IPS-15b (cell line): Measurements from ENCODE around the gene GP1BB.

Experiments
- H3K27me3 ChIP-seq: one replicate; pipeline ENCODE4 v1.6.1; 2013; ENCODE audit warnings: low read length; ENCODE audit not compliant: control insufficient read depth, insufficient read depth
- H3K36me3 ChIP-seq: one replicate; pipeline ENCODE4 v1.6.1; 2013; ENCODE audit warnings: low read length; ENCODE audit not compliant: control insufficient read depth, insufficient read depth
- H3K4me1 ChIP-seq: one replicate; pipeline ENCODE4 v1.6.1; 2013; ENCODE audit warnings: mild to moderate bottlenecking, low read length; ENCODE audit not compliant: control insufficient read depth, insufficient read depth
- H3K4me3 ChIP-seq: one replicate; pipeline ENCODE4 v1.5.1; 2013; ENCODE audit warnings: low read depth, low read length
- H3K9ac ChIP-seq: one replicate; pipeline ENCODE4 v1.6.1; 2013; ENCODE audit warnings: low read depth, mild to moderate bottlenecking, low read length
- H3K9me3 ChIP-seq: one replicate; pipeline ENCODE4 v1.6.1; 2013; ENCODE audit warnings: mild to moderate bottlenecking, low read length; ENCODE audit not compliant: control insufficient read depth, insufficient read depth

The GP1BB gene

GRCh38 chr22:19759427-19760057 is 36.2 kb downstream of the GP1BB start:
- Histone ChIP-seq H3K9me3 (no peaks in the 10 kb centered on the region), H3K36me3 (peaks cover 2% of the 10 kb centered on the region), H3K4me3 (peak overlapping the region; percentile 8), H3K4me1 (peaks cover 2% of the 10 kb centered on the region), H3K9ac (no peak overlapping the region), H3K27me3 (peaks cover 89% of the 10 kb centered on the region)

GRCh38 chr22:19760058-19760950 is 37.0 kb downstream of the GP1BB start, which contains the start of gene TBX1:
TSS of gene TBX1 (plus strand) at chr22:19760778. CDS start at chr22:19760844, 66 bp downstream.
- H3K4me3 ChIP-seq, result peak within 1 kb of the TSS; percentile 8
- peaks cover 2% of the 10 kb centered on the region for H3K36me3 ChIP-seq
- no peaks in the 10 kb centered on the region for H3K9me3 ChIP-seq
- H3K4me1 ChIP-seq, result peaks cover 7% of the 10 kb centered on the region
- H3K27me3 ChIP-seq, result peaks cover 90% of the 10 kb centered on the region
- H3K9ac ChIP-seq, result no peak within 1 kb of the TSS

- H3K4me1 ChIP-seq, result peaks cover 7% of the 10 kb centered on the region
- H3K9ac ChIP-seq, result no peak overlapping the region
- H3K36me3 ChIP-seq, result peaks cover 2% of the 10 kb centered on the region
- H3K4me3 ChIP-seq, result peak overlapping the region; percentile 4
- no peaks in the 10 kb centered on the region for H3K9me3 ChIP-seq
- peaks cover 89% of the 10 kb centered on the region for H3K27me3 ChIP-seq
Measured at GRCh38 chr22:19760951-19761724, 37.8 kb downstream of the GP1BB start.

- Histone ChIP-seq H3K4me3 (peak overlapping the region; percentile 13), H3K4me1 (peaks cover 7% of the 10 kb centered on the region), H3K9ac (no peak overlapping the region), H3K36me3 (peaks cover 2% of the 10 kb centered on the region), H3K27me3 (peaks cover 90% of the 10 kb centered on the region), H3K9me3 (no peaks in the 10 kb centered on the region)
Measured at GRCh38 chr22:19761725-19762567, 38.6 kb downstream of the GP1BB start.

GRCh38 chr22:19762568-19763457 is 39.5 kb downstream of the GP1BB start:
- no peak overlapping the region for H3K9ac ChIP-seq
- H3K4me3 ChIP-seq, result peak overlapping the region; percentile 13
- H3K4me1 ChIP-seq, result peaks cover 5% of the 10 kb centered on the region

GRCh38 chr22:19763458-19764298 is 40.3 kb downstream of the GP1BB start:
- peaks cover 5% of the 10 kb centered on the region for H3K4me1 ChIP-seq
- peaks cover 90% of the 10 kb centered on the region for H3K27me3 ChIP-seq
- no peak overlapping the region for H3K9ac ChIP-seq
- H3K4me3 ChIP-seq, result peak overlapping the region; percentile 13
- no peaks in the 10 kb centered on the region for H3K9me3 ChIP-seq
- peaks cover 2% of the 10 kb centered on the region for H3K36me3 ChIP-seq

More at GRCh38 chr22:19762568-19763457, 39.5 kb downstream of the GP1BB start:
- Histone ChIP-seq H3K9me3 (no peaks in the 10 kb centered on the region), H3K27me3 (peaks cover 90% of the 10 kb centered on the region), H3K36me3 (peaks cover 2% of the 10 kb centered on the region)

GRCh38 chr22:19764299-19764593 is 40.9 kb downstream of the GP1BB start:
- H3K9ac ChIP-seq, result no peak overlapping the region
- H3K4me3 ChIP-seq, result no peak overlapping the region
- peaks cover 5% of the 10 kb centered on the region for H3K4me1 ChIP-seq
- H3K9me3 ChIP-seq, result no peaks in the 10 kb centered on the region
- H3K36me3 ChIP-seq, result peaks cover 2% of the 10 kb centered on the region
- H3K27me3 ChIP-seq, result peaks cover 89% of the 10 kb centered on the region

- H3K4me3 ChIP-seq, result peak overlapping the region; percentile 43
Measured at GRCh38 chr22:19764636-19765476, 41.5 kb downstream of the GP1BB start.

GRCh38 chr22:19765477-19766239 is 42.3 kb downstream of the GP1BB start:
- Histone ChIP-seq H3K36me3 (peaks cover 2% of the 10 kb centered on the region), H3K4me3 (peak overlapping the region; percentile 43), H3K9me3 (no peaks in the 10 kb centered on the region), H3K9ac (no peak overlapping the region), H3K27me3 (peaks cover 92% of the 10 kb centered on the region), H3K4me1 (peaks cover 5% of the 10 kb centered on the region)

More at GRCh38 chr22:19764636-19765476, 41.5 kb downstream of the GP1BB start:
- H3K9me3 ChIP-seq, result no peaks in the 10 kb centered on the region
- peaks cover 5% of the 10 kb centered on the region for H3K4me1 ChIP-seq
- H3K36me3 ChIP-seq, result peaks cover 2% of the 10 kb centered on the region
- H3K27me3 ChIP-seq, result peaks cover 89% of the 10 kb centered on the region
- H3K9ac ChIP-seq, result no peak overlapping the region
